Endothelial cell of umbilical vein (primary cell): ENCODE data around the gene TLN1. TPM values are rescaled to one million over a fixed set of nuclear protein-coding genes. Genes with fewer than 3 reads are reported as not detected.

ENCODE experiments used
- BruUV-seq: library from RNA; stranded (reverse); fragments of 400-500 nt; replicated peaks from 2 replicates; lab custom pipeline; 2021; lab: Mats Ljungman, UMichigan
- CTCF ChIA-PET: fragments of 300-600, 350-600 bp; sonication (Branson Sonifier 250); formaldehyde crosslinking; loops from one replicate; lab custom pipeline; 2021; ENCODE audit warnings: antibody characterized with exemption, inconsistent platforms; lab: Charles Lee
- POLR2A ChIA-PET: fragments of 300-600, 350-600 bp; sonication (Branson Sonifier 250); formaldehyde crosslinking; loops from one replicate; lab custom pipeline; 2021; ENCODE audit warnings: antibody characterized with exemption, inconsistent platforms; lab: Charles Lee
- DNase-seq: peaks from one replicate; pipeline ENCODE4 v3.0.0-alpha.2; 2011; ENCODE audit warnings: low read depth, low spot score
- FAIRE-seq: peaks from 2 replicates; lab custom pipeline; 2011; peaks lifted over from hg19 to GRCh38; lab: Jason Lieb, UNC
- H2AFZ ChIP-seq: 2 replicates; pipeline ENCODE4 v1.6.0; 2012; ENCODE audit warnings: low read depth, low read length, control low read depth, inconsistent platforms
- H3K27ac ChIP-seq: 2 replicates; pipeline ENCODE4 v1.5.1; 2011; ENCODE audit warnings: low read depth, mild to moderate bottlenecking, control low read depth, low read length, moderate library complexity; ENCODE audit not compliant: insufficient read depth
- H3K27me3 ChIP-seq, 2 experiments: 2 replicates each; pipeline versions ENCODE4 v1.6.0 to v1.6.1; 2011; ENCODE audit warnings: low read length in 2 of 2, mixed read lengths in 1 of 2; ENCODE audit not compliant: control insufficient read depth in 2 of 2, insufficient read depth in 2 of 2
- H3K36me3 ChIP-seq, 2 experiments: 2 replicates in 1 of 2; 3 replicates in 1 of 2; pipeline ENCODE4 v1.5.1; 2011; ENCODE audit warnings: low read length in 2 of 2, mild to moderate bottlenecking in 1 of 2, moderate library complexity in 1 of 2; ENCODE audit not compliant: control insufficient read depth in 2 of 2, insufficient read depth in 2 of 2; ENCODE audit errors: extremely low read depth in 1 of 2
- H3K4me1 ChIP-seq: 3 replicates; pipeline ENCODE4 v1.5.1; 2011; ENCODE audit warnings: mild to moderate bottlenecking, low read length; ENCODE audit not compliant: control insufficient read depth, insufficient read depth; ENCODE audit errors: extremely low read depth
- H3K4me2 ChIP-seq: 2 replicates; pipeline ENCODE4 v1.6.1; 2011; ENCODE audit warnings: low read length, control low read depth, mixed read lengths; ENCODE audit not compliant: insufficient read depth
- H3K4me3 ChIP-seq, 3 experiments: fragments of 200-600 bp in 1 of 3; sonication (generic), shearing (Covaris generic) in 1 of 3; replicated peaks in 1 of 3; 2 replicates each; pipeline ENCODE4 v1.5.1; 2011 to 2016; ENCODE audit warnings: control low read depth in 3 of 3, low read length in 3 of 3, mild to moderate bottlenecking in 2 of 3, inconsistent platforms in 1 of 3, low read depth in 1 of 3, moderate library complexity in 1 of 3; ENCODE audit not compliant: insufficient read depth in 1 of 3
- H3K79me2 ChIP-seq: 2 replicates; pipeline ENCODE4 v1.6.0; 2012; ENCODE audit warnings: low read length, inconsistent platforms; ENCODE audit not compliant: control insufficient read depth, insufficient read depth
- H3K9ac ChIP-seq: replicated peaks from 2 replicates; pipeline ENCODE3; 2011; ENCODE audit warnings: low read length, control low read depth; ENCODE audit not compliant: insufficient read depth; ENCODE audit errors: extremely low read depth
- H3K9me1 ChIP-seq: replicated peaks from 3 replicates; pipeline ENCODE4 v1.6.0; 2011; ENCODE audit warnings: mild to moderate bottlenecking, low read length; ENCODE audit not compliant: control insufficient read depth, insufficient read depth; ENCODE audit errors: extremely low read depth
- H3K9me3 ChIP-seq: replicated peaks from 2 replicates; pipeline ENCODE4 v1.5.1; 2012; ENCODE audit warnings: low read length, inconsistent platforms; ENCODE audit not compliant: control insufficient read depth, insufficient read depth
- H4K20me1 ChIP-seq: replicated peaks from 2 replicates; pipeline ENCODE3; 2011; ENCODE audit warnings: mild to moderate bottlenecking, low read length; ENCODE audit not compliant: control insufficient read depth, insufficient read depth; ENCODE audit errors: extremely low read depth
- CTCF ChIP-seq, 2 donors: IDR thresholded peaks; 1 replicate in 1 of 2; 2 replicates in 1 of 2; pipeline ENCODE4 v1.5.1; 2011; ENCODE audit warnings: low read length in 2 of 2, mild to moderate bottlenecking in 2 of 2, moderate library complexity in 2 of 2, control low read depth in 1 of 2, inconsistent platforms in 1 of 2, low read depth in 1 of 2; ENCODE audit not compliant: insufficient read depth in 1 of 2; ENCODE audit errors: extremely low read depth in 1 of 2
- EZH2 ChIP-seq: IDR thresholded peaks from 2 replicates; pipeline ENCODE4 v1.6.1; 2012; ENCODE audit warnings: borderline replicate concordance, low read depth, mild to moderate bottlenecking, moderate library complexity, low read length, inconsistent platforms; ENCODE audit not compliant: severe bottlenecking
- FOS ChIP-seq: IDR thresholded peaks from 2 replicates; pipeline ENCODE4 v1.6.1; 2011; ENCODE audit warnings: mild to moderate bottlenecking, low read length, moderate library complexity, borderline replicate concordance; ENCODE audit not compliant: insufficient read depth
- GATA2 ChIP-seq: IDR thresholded peaks from 2 replicates; pipeline ENCODE4 v1.7.0; 2011; ENCODE audit warnings: low read depth, mild to moderate bottlenecking, moderate library complexity, mixed read lengths, low read length; ENCODE audit not compliant: insufficient read length, insufficient read depth
- JUN ChIP-seq: IDR thresholded peaks from 2 replicates; pipeline ENCODE4 v1.6.1; 2011; ENCODE audit warnings: borderline replicate concordance, low read depth; ENCODE audit not compliant: insufficient read length, insufficient read depth
- MYC ChIP-seq: IDR thresholded peaks from one replicate; pipeline ENCODE4 v1.6.1; 2011; ENCODE audit warnings: mild to moderate bottlenecking, low read depth, low read length
- POLR2A ChIP-seq: IDR thresholded peaks from 2 replicates; pipeline ENCODE4 v1.6.1; 2012; ENCODE audit warnings: low read depth, mild to moderate bottlenecking, control low read depth, low read length
- POLR2AphosphoS5 ChIP-seq: IDR thresholded peaks from 2 replicates; pipeline ENCODE4 v1.6.1; 2012; ENCODE audit warnings: low read depth, mild to moderate bottlenecking, control low read depth, low read length, moderate library complexity; ENCODE audit not compliant: insufficient read depth
- dilution Hi-C: fragments of 300-500 bp; cut with MboI; formaldehyde crosslinking; loops from one replicate; pipeline ENCODE4 v1.15.0; 2019; ENCODE audit warnings: low sequenced_read_pairs; ENCODE audit not compliant: extremely low pct_ligation_motif_present
- intact Hi-C: fragments of 100-400 bp; cut with micrococcal nuclease; formaldehyde crosslinking; loops from one replicate; pipeline ENCODE4 v1.10.0; 2022
- polyA plus RNA-seq, 4 experiments: library from polyadenylated mRNA; depleted of rRNA in 3 of 4; stranded (reverse) in 3 of 4; unstranded in 1 of 4; fragments of >200 nt; gene quantifications; 2 replicates each; pipeline versions ENCODE4 v1.2.1 to v1.2.3, GENCODE V29; 2011 to 2012; ENCODE audit warnings: missing spikeins in 1 of 4
- total RNA-seq: library from RNA; stranded (reverse); gene quantifications from 2 replicates; pipeline ENCODE4 v1.2.3, GENCODE V29; 2021
- TF ChIP-seq, protein P1 (sequence below): IDR thresholded peaks from 2 replicates; pipeline ENCODE4 v1.6.1; 2011; ENCODE audit not compliant: insufficient read depth, insufficient read length

Gene TLN1
- total and polyA plus RNA-seq, 2 donors (not counting 3 experiments of a cell fraction or from before 2014, with no cell fraction given): 120 to 450 TPM

- no peaks in the 10 kb centered on the region for H3K9me1 ChIP-seq
- ChIA-PET POLR2A (interaction anchor here (1.2 kb wide), 1 partner anchor 8 kb away, joined by 4 read pairs; no protein-coding TSS in a partner anchor), CTCF (interaction anchor here (1.2 to 7.2 kb wide), 12 partner anchors 10 to 127 kb away, joined by 3 to 62 read pairs (median 12); partner anchors contain the start of gene NPR2)
- H3K4me2 ChIP-seq: peak overlapping the region; percentile 18
- dilution Hi-C loops: no loop called here
- TF ChIP-seq GATA2 (peak; percentile 95), POLR2AphosphoS5 (no peak), MYC (no peak), CTCF (IDR thresholded peaks at IDR 0.05; ENCODE audit: extremely low read depth in 1 of 2, insufficient read depth in 1 of 2, low read depth in 1 of 2, low read length in 2 of 2) (no peak), FOS (no peak), JUN (peak; percentile 26), EZH2 (no peak), POLR2A (no peak)
- TF ChIP-seq, protein P1, sequence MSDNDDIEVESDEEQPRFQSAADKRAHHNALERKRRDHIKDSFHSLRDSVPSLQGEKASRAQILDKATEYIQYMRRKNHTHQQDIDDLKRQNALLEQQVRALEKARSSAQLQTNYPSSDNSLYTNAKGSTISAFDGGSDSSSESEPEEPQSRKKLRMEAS: no peak
- H3K79me2 ChIP-seq: peaks cover 7% of the 10 kb centered on the region
- H3K36me3 ChIP-seq: peaks cover 0 to 2% of the 10 kb centered on the region in 2 experiments
- H3K9ac ChIP-seq: peak overlapping the region; percentile 25
- no peaks in the 10 kb centered on the region for H4K20me1 ChIP-seq
- no peaks in the 10 kb centered on the region for H3K27me3 ChIP-seq
- H3K27ac ChIP-seq: peak overlapping the region; percentile 97
- no peaks in the 10 kb centered on the region for H3K9me3 ChIP-seq
- DNase-seq (peak; percentile 47), FAIRE-seq (peak; percentile 84)
- H2AFZ ChIP-seq: no peak overlapping the region
- peaks cover 91% of the 10 kb centered on the region for H3K4me1 ChIP-seq
- BruUV-seq: no TSS peak
- H3K4me3 ChIP-seq: no peak overlapping the region
- intact Hi-C loops: no loop called here
Observed at GRCh38 chr9:35755071-35755470, 23.1 kb upstream of the TLN1 start.
